ENCODE data around the gene IGSF21.

The IGSF21 gene

GRCh38 chr1:18119289-18119688 is 11.7 kb downstream of the IGSF21 start:
- no peak for DNase-seq (ENCODE audit: low read depth in 2 of 2, low spot score in 1 of 2)

DNA sequence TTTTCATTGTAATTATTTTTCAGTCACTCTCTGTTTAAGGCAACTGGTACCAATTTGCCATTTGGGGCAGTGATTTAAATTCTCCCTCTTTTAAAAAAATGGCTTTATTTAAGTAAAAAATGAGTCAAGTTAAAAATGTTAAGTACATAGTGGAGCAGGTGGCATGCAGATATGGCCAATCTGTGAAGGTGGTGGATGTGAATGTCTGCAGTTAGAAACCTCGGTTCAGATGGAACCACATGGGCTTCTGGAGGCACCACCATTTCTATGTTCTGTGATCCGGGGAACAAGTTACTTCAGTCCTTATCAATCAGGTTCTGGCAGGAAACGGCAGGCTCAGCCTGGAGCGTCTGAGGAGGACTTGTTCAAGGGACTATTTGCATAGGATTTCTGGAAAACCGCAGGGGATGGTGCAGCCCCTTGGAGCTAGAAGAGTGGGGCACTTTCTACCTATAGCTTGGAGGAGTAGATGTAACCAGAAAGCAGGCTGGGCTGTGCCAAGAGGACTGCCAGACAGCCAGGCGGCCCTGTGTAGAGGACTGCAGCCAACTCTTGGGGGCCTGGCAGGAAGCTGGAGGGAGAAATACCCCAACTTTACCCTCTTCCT is 12.3 kb downstream of the IGSF21 start:
- DNase-seq (ENCODE audit: low read depth in 2 of 2, low spot score in 1 of 2): no peak

DNA sequence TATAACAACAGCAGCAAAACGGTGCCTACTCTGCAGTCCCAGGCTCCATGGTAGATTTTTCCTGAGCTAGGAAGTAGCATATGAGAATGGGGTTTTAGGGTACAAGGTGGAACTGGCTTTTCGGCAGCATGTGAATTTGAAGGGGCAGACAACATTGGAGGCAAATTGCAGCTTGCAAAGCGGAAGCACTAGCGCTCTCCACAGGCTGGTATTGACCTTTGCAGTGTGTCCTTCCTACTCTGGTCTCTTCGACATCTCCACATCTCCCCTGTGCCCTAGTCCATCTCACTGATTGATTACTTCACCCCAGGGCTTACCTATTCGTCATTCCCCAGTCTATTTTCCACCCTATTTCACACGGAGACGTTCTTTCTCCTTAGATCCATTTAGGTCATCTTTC is 13.0 kb downstream of the IGSF21 start:
- DNase-seq (ENCODE audit: low read depth in 2 of 2, low spot score in 1 of 2): no peak

DNA sequence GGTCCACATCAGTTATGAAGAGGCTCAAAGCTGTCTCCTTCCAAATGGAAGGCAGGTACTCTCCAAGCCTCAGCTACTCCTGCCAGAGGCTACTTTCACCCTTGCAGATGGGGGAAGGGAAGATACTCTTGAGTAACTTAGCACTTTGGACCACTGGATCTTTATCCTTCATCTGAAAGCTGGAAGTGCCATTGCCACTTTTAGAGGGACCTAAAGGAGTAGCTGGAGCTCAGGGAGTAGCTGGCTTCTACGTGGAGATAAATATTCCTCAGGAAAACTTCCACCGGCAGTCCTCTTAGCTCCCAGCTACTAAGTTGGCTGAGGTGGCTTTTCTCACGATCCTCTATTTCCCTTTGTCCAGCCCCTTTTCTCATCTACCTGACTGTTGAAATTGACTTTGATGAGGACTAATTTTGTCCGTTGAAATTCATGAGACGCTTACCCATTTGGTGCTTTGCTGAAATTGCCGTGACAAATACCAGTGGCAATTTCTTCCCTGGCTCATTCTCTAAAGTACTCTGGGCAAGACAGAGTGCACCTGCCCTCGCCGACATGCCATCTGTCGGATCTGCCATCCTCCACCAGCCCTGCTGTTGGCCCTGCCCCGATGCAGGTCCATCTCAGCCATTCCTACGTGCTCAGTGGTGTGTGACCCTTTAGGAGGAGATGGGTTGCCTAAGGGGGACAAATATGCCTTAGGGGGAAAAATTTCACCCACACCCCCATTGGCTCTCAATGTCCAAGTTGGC is 13.6 kb downstream of the IGSF21 start:
- no peak for DNase-seq (ENCODE audit: low read depth in 2 of 2, low spot score in 1 of 2)

GRCh38 chr1:18123467-18123992 is 15.9 kb downstream of the IGSF21 start:
- no peak for DNase-seq (ENCODE audit: low read depth in 2 of 2, low spot score in 1 of 2)

GRCh38 chr1:18124977-18125376 is 17.4 kb downstream of the IGSF21 start:
- no peak for DNase-seq (ENCODE audit: low read depth in 2 of 2, low spot score in 1 of 2)

DNA sequence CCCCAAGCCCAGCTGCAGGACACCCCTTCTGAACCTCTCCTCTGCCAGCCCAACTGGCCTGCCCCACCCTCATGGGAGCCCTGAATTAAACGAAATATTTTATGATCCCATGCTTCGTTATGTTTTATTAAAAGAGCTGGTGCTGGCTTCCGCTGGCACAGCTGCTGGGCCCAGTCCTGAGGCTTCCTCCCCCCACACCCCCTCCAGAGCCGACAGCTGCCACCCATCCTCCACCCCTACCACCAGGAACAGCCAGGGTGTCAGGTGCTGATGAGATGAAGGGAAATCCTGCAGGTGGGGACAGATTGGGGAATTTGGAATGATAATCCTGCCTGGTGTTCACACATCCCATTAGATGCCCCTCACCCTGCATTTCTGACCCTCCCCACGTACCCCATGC is 19.0 kb downstream of the IGSF21 start:
- no peak for DNase-seq (ENCODE audit: low read depth in 2 of 2, low spot score in 1 of 2)

DNA sequence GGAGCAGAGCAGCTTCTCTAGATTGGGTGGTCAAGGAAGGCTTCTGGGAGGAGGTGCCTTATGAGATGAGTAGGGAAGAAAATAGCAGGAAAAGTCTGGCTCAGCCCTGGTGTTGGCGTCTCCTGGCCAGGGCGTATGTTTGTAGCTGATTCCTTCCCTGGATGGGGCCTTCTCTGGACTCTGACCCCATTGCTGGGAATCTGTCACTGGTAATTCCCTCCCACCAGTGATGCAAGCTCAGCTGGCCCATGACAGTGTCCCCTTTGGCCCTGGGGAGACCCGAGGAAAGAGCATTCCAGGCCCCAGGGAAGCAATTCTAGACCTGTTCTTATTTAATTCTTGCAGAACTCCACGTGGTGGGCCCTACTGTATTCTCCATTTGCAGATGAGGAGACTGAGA is 20.7 kb downstream of the IGSF21 start:
- DNase-seq (ENCODE audit: low read depth in 2 of 2, low spot score in 1 of 2): no peak

GRCh38 chr1:18130356-18130755 is 22.8 kb downstream of the IGSF21 start:
- DNase-seq (ENCODE audit: low read depth in 2 of 2, low spot score in 1 of 2): no peak

GRCh38 chr1:18132022-18132710 is 24.6 kb downstream of the IGSF21 start:
- no peak for DNase-seq (ENCODE audit: low read depth in 2 of 2, low spot score in 1 of 2)

DNA sequence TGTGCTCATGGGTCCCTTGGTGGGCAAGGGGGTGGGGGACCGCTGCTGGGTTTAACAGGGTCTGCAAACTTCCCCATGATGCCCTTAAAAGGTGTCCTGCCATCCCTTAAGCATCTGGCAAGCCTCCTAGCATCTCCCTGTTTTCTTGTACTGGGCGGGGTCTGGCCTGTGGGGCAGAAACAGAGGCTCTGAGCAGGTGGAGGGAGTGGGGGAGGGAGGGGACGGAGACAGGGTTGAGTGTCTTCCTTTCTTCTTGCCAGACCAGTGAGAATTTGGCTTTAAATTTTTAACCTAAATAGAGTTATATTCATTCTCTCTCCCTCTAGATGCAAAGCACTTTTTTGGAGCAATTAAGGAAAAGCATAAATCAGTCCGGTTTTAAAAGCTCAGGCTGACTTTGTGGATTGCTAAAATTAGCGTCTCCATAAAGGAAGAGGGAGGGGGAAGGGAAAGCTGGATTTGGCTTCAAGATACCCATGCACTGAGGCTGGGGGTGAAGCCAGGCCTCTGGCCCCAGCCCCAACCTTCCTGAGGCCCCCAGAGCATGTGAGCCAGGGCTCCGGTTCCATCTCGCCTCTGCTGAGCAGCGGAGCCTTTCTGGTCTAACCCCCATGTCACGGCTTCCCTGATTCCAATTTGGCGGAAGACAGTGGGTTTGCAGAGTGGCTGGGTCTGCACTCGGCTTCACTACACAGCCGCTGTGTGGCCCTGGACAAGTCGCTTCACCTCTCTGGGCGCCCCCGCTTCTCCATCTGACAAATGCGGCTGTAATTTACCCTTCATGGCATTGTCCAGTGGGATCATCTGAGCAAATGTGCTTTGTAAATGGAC is 25.3 kb downstream of the IGSF21 start:
- DNase-seq (ENCODE audit: low read depth in 2 of 2, low spot score in 1 of 2): no peak

DNA sequence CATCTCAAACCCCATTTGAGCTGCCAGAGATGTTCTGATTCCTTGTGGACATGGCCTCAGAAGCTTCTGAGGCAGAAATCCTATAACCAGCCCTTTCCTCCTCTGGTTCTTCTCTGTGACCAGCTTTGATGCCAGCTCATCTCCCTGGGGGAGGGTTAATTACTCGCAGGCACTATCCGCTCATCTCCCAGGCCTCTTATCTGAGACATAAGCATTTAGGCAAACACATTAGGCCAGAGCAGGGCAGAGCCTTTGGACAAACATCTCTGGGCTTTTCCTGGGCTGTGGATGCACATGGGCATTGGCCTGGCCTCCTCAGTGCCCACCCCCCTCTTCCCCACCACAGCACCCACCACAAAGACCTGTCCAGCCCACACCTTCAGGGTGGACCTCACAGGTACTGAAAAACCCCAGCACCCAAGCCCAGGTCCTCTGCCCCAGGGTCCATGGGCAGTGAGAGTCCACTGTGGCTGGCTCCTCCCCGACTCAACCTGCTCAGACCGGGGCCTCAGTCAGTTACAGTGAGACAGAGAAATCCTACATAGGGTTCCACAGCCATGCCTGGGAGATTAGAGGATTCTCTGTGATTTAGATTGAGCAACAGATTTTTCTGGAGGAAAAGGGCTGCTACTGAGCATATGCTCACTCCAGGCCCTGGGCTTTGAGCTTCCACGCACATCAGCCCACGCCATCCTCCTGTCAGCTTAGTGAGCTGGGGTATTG is 26.9 kb downstream of the IGSF21 start:
- no peak for DNase-seq (ENCODE audit: low read depth in 2 of 2, low spot score in 1 of 2)

- no peak for DNase-seq (ENCODE audit: low read depth in 2 of 2, low spot score in 1 of 2)
Measured at GRCh38 chr1:18137759-18138345, 30.3 kb downstream of the IGSF21 start.

- DNase-seq (ENCODE audit: low read depth in 2 of 2, low spot score in 1 of 2): no peak
Measured at GRCh38 chr1:18139198-18139981, 31.8 kb downstream of the IGSF21 start.

DNA sequence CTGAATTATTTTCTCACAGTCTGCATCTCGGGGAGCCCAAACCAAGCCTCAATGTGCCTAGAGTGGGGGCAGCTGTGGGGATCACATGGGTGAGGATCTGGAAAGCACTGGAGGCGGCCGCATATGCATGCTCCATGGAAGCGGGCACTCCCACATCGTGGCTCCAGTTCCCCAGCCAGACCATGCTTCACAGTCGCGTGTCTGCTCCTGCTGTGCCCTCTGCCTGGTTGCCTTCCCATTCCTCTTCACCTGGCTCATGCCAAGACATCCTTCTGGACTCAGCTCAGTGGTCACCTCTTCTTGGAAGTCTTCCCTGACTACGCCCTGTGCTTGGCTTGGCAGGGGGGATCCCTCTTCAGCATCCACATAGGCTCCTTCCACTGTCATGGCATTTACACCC is 32.8 kb downstream of the IGSF21 start:
- DNase-seq (ENCODE audit: low read depth in 2 of 2, low spot score in 1 of 2): no peak

- DNase-seq (ENCODE audit: low read depth in 2 of 2, low spot score in 1 of 2): no peak
Measured at GRCh38 chr1:18141661-18142060, 34.1 kb downstream of the IGSF21 start.

- DNase-seq (ENCODE audit: low read depth in 2 of 2, low spot score in 1 of 2): no peak
Measured at GRCh38 chr1:18142471-18142870, 34.9 kb downstream of the IGSF21 start.

- no peak for DNase-seq (ENCODE audit: low read depth in 2 of 2, low spot score in 1 of 2)
Measured at GRCh38 chr1:18142969-18143368, 35.4 kb downstream of the IGSF21 start.

DNA sequence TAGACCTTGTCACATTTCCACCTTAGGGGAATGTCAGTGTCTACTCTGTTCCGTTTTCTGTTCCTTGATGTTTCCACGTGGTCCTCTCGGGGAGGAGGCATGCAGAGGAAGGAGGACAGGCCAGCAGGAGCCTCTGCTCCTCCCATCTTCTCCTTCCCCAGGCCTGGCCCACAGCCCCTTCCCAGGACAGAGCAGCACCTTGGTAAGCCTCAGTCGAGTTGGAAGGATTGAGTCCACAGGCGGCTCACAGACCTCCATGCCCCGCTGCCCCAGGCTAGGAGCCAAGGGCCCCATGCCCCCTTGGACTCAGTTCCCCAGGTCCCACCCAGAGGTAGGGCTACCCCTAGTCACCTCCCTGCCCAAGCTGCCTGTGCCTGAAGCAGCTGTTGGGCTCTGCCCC is 36.5 kb downstream of the IGSF21 start:
- no peak for DNase-seq (ENCODE audit: low read depth in 2 of 2, low spot score in 1 of 2)

Data from stimulated activated CD8-positive, alpha-beta memory T cell treated with anti-CD3 and anti-CD28 coated beads, Interleukin-4, amount 100 ng/mL, for 4 hours (primary cell).